Ectodermal cell (in vitro differentiated cells): ENCODE data around the gene SIK3.

Experiments used
- H3K27ac ChIP-seq: 2 replicates; pipeline ENCODE4 v1.7.0; 2013; ENCODE audit warnings: mild to moderate bottlenecking, low read depth, low read length; ENCODE audit not compliant: insufficient read depth, poor library complexity, severe bottlenecking
- H3K27me3 ChIP-seq: 2 replicates; pipeline ENCODE4 v1.7.0; 2013; ENCODE audit warnings: mild to moderate bottlenecking, low read length; ENCODE audit not compliant: insufficient read depth, control insufficient read depth, poor library complexity, severe bottlenecking
- H3K36me3 ChIP-seq: one replicate; pipeline ENCODE4 v1.7.0; 2013; ENCODE audit warnings: low read length; ENCODE audit not compliant: control insufficient read depth, insufficient read depth
- H3K4me1 ChIP-seq: one replicate; pipeline ENCODE4 v1.7.0; 2013; ENCODE audit warnings: low read length; ENCODE audit not compliant: control insufficient read depth, insufficient read depth
- H3K4me3 ChIP-seq: 2 replicates; pipeline ENCODE4 v1.7.0; 2013; ENCODE audit warnings: low read depth, low read length, control low read depth; ENCODE audit not compliant: insufficient read depth
- H3K9me3 ChIP-seq: 2 replicates; pipeline ENCODE4 v1.7.0; 2013; ENCODE audit warnings: mild to moderate bottlenecking, low read length, moderate library complexity; ENCODE audit not compliant: control insufficient read depth
- WGBS, 2 experiments: methylation state at CpG; one replicate each; pipeline ENCODE4 v1.1.7; 2013; ENCODE audit warnings: missing lambda C conversion rate in 2 of 2; 5-methylcytosine and 5-hydroxymethylcytosine counted together

SIK3 gene

DNA sequence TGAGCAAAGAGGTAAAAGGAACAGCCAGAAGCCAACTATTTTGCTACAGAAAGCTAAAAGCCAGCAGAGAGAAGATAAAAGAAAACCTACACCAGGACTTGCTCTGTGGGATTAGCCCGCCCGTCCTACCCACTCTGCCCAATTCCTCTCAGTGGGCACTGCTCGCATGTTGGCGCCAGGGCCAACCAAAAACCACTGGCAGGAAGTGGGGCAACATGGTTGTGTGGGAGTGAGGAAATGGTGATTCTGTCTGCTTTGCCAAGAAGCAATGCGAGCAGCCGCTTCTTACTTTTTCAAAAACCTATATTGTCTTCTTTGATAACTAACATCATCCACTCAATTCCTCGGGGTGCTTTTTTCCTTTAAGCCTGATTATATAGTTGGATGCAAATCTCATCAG, 246.6 kb downstream of the SIK3 start:
- no peaks in the 10 kb centered on the region for H3K9me3 ChIP-seq
- no peaks in the 10 kb centered on the region for H3K27me3 ChIP-seq
- H3K4me3 ChIP-seq = no peak overlapping the region
- no peaks in the 10 kb centered on the region for H3K4me1 ChIP-seq
- 87 to 91% methylated on average over 5 to 7 of the region's 7 CpGs for WGBS, 2 experiments
- H3K27ac ChIP-seq = no peak overlapping the region
- peaks cover 16% of the 10 kb centered on the region for H3K36me3 ChIP-seq

DNA sequence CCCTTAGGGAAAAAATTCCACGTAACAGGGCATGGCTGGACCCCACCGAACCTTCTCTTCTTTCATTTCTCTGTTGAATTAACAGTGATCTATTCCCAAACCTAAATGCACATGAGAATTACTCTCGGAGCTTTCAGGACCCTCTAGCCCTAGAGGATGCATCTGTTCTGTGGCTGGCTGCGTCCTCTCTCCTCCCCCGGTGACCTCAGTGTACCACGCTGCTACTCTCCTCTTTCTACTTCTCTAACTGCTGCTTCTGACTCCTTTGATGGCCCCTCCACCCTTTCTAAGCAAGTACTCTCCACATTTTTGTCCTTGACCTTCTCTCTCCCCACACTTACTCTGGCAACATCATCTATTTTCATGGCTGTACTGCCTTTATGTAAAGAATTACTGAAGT, 248.7 kb downstream of the SIK3 start:
- Histone ChIP-seq H3K4me3 (no peak overlapping the region), H3K27ac (no peak overlapping the region), H3K27me3 (no peaks in the 10 kb centered on the region), H3K36me3 (peaks cover 27% of the 10 kb centered on the region), H3K4me1 (no peaks in the 10 kb centered on the region), H3K9me3 (no peaks in the 10 kb centered on the region)
- WGBS, 2 experiments = 92 to 95% methylated on average over 6 of the region's 6 CpGs

DNA sequence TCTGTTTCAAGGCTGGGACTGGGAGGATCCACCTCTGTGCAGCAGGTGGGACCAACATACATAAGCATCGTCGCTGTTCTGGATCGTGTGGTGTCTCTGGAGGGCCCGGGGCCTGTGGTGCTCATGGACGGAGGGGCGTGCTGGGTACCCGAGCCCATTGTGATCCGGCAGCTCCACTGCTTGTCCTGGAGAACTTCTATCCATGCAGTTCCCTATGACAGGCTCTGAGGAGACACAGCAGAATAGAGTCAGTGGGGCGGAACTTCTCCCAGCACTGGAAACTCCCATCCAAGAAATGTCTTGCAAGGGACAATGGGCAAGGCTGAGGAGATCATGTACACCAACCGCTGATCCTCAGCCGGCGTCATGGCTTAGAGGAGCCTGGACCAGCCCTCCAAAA, 249.2 kb downstream of the SIK3 start:
- no peaks in the 10 kb centered on the region for H3K9me3 ChIP-seq

DNA sequence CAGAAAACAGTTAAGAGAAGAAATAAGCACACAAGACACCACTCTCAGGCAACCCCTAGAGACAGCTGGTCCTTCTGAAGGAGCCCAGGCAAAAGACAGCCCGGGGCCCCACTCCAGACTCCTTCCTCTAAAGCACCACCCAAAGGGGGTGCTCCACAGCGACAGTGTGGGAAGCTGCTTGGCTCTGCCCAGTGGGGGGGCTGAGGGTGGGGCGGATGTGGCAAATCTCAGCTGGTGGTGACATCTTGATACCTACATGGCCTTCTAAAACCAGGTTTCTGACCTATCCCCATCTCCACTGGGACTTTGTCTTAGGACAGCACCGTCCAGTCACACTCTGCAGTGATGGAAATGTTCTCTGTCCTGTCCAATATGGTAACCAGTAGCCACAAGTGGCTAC, 250.6 kb downstream of the SIK3 start:
- Histone ChIP-seq H3K4me1 (no peaks in the 10 kb centered on the region), H3K4me3 (no peak overlapping the region), H3K27ac (no peak overlapping the region), H3K9me3 (no peaks in the 10 kb centered on the region), H3K27me3 (no peaks in the 10 kb centered on the region), H3K36me3 (peaks cover 23% of the 10 kb centered on the region)
- WGBS, 2 experiments = 91 to 93% methylated on average over 4 of the region's 4 CpGs

More for the DNA sequence above, 249.2 kb downstream of the SIK3 start:
- 95 to 97% methylated on average over 12 of the region's 12 CpGs for WGBS, 2 experiments
- Histone ChIP-seq H3K27me3 (no peaks in the 10 kb centered on the region), H3K4me1 (no peaks in the 10 kb centered on the region), H3K4me3 (no peak overlapping the region), H3K36me3 (peaks cover 24% of the 10 kb centered on the region), H3K27ac (no peak overlapping the region)

DNA sequence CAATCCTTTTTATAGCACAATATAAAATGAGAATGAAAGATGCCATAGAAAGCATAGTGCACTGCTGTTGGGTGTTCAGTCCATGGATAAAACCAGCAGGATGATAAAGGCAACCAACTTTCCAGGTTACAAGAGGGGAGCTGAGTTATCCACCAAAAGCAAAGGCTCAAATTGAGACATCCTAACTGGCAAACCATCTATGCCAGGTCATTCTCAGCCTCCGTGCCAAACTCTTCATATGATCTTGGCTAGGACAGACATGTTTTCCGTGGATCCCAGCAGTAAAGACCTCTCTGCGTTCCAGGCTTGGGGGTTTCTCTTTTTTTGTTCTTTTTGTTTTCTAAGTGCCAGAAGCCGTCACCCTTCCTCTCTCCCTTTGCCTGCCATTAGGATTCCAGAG, 253.5 kb downstream of the SIK3 start:
- Histone ChIP-seq H3K4me1 (peaks cover 6% of the 10 kb centered on the region), H3K4me3 (no peak overlapping the region), H3K9me3 (no peaks in the 10 kb centered on the region), H3K27ac (no peak overlapping the region), H3K27me3 (no peaks in the 10 kb centered on the region), H3K36me3 (peaks cover 23% of the 10 kb centered on the region)
- WGBS, 2 experiments = 92 to 98% methylated on average over 4 of the region's 4 CpGs

DNA sequence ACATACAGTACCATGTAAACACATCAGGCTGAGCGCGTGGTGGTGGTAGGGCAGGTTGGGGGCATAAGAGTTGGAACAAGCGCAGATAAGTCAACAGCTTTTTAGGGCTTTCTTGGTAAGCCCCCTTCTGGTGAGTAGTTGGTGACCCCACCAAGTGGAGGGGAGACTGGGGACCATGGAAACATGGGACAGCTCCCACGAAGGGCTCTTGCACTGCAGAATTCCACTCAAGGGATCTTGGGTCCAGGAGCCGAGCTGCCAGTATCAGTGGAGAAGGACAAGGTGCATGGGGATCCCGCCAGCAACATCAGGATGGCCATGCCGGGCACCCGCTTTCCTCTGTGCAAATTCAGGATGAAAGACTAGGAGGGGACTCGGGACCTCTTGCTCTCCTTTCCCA, 254.6 kb downstream of the SIK3 start:
- peaks cover 18% of the 10 kb centered on the region for H3K36me3 ChIP-seq
- WGBS, 2 experiments = 92 to 93% methylated on average over 9 of the region's 9 CpGs
- no peaks in the 10 kb centered on the region for H3K9me3 ChIP-seq
- no peak overlapping the region for H3K27ac ChIP-seq
- H3K4me3 ChIP-seq = no peak overlapping the region
- H3K27me3 ChIP-seq = no peaks in the 10 kb centered on the region
- H3K4me1 ChIP-seq = peaks cover 6% of the 10 kb centered on the region

DNA sequence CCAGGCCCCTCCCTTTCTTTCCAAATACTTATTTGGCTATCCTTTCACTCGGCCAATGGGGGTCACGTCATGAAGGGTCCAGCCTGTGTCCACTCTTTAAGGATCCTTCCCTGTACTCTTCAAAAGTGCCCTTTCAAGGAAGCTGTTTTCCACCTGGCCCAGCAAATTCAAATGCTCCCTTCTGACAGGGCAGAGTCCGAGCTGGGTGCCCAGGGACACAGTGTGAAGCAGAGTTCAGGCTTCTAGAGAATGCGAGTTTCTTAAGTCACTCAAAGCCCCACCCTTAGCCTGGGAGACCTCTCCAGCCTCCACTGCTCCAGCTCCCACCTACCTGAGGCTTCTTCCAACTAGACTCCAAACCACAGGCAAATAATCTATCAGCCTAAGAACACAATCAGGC, 255.3 kb downstream of the SIK3 start:
- Histone ChIP-seq H3K9me3 (no peaks in the 10 kb centered on the region), H3K36me3 (peaks cover 17% of the 10 kb centered on the region), H3K27ac (no peak overlapping the region), H3K27me3 (no peaks in the 10 kb centered on the region), H3K4me3 (no peak overlapping the region), H3K4me1 (peaks cover 11% of the 10 kb centered on the region)
- WGBS, 2 experiments = 91 to 94% methylated on average over 4 of the region's 4 CpGs

DNA sequence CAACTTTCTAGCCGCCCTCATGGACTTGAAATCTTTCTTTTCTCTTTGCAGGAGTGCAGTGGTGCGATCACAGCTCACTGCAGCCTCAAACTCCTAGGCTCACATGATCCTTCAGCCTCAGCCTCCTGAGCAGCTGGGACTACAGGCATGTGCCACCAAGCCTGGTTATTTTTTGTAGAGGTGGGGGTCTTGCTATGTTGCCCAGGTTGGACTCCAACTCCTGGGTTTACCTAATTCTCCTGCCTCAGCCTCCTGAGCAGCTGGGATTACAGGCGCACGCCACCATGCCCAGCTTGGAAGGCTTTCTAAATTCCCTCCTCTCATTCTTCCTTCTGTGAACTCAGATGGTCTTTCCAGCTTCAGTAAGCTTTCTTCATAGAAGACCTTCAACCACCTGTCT, 256.1 kb downstream of the SIK3 start:
- Histone ChIP-seq H3K4me3 (no peak overlapping the region), H3K36me3 (peaks cover 16% of the 10 kb centered on the region), H3K27ac (no peak overlapping the region), H3K9me3 (no peaks in the 10 kb centered on the region), H3K4me1 (peaks cover 19% of the 10 kb centered on the region), H3K27me3 (no peaks in the 10 kb centered on the region)
- WGBS, 2 experiments = 94 to 97% methylated on average over 4 of the region's 4 CpGs

DNA sequence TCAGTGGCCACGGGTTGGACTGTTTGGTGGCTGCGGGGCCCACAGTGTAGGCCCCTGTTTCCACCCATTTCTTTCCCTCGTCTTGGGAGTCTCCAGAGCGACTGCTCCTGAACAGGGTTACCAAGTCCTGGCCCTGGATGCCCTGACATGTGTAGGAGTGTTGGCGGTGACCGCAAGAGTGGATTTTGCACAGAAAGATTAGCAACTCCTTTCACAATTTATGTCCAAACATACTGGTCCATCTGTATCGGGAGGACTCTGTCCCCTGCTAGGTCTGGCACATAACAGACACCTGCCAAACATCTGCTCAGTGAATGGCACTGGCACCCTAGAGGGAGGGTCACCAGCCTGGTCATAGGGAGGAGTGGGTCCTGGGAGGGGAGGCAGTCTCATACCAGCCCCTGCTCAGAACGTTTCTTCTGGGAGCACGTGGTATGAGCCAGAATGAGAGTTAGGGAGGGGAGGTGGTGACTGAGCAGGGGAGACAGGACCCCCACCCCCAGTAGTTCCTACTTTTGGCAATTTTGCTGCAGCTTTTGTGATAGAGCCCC, 257.4 kb downstream of the SIK3 start:
- Histone ChIP-seq H3K9me3 (no peaks in the 10 kb centered on the region), H3K36me3 (peaks cover 3% of the 10 kb centered on the region), H3K27ac (no peak overlapping the region), H3K4me1 (peaks cover 23% of the 10 kb centered on the region), H3K4me3 (no peak overlapping the region), H3K27me3 (no peaks in the 10 kb centered on the region)
- whole genome bisulfite sequencing, 2 experiments = 84 to 86% methylated on average over 9 of the region's 9 CpGs

DNA sequence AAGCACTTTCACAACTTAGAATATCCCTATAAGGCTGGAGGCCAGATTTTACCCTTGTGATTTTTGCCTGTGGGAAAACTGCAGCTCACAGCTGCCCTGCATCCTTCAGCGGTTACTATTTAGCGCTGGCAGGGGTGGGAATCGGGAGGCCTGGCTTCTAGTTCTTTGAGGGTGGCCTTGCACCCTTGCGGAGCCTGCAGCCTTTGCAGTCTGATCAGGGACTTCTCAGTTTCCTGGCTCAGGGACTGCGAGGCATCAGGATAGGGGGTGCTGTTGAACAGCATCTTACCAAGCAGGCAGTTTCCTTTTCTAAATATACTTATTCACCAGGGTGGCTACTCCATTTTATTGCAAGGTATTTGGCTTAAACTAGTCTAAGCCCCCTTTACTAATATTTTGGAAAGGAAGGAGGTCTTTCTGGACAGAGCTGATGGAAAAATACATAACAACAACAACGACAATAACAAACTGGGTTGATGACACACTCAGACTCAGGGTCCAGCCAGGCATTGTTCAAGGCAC, 257.9 kb downstream of the SIK3 start:
- Histone ChIP-seq H3K9me3 (no peaks in the 10 kb centered on the region), H3K4me1 (peaks cover 23% of the 10 kb centered on the region), H3K4me3 (no peak overlapping the region), H3K27ac (no peak overlapping the region), H3K27me3 (peaks cover 5% of the 10 kb centered on the region), H3K36me3 (no peaks in the 10 kb centered on the region)
- WGBS, 2 experiments = 73 to 75% methylated on average over 6 of the region's 6 CpGs
